Measurements from ENCODE around the gene SSB.

DNA sequence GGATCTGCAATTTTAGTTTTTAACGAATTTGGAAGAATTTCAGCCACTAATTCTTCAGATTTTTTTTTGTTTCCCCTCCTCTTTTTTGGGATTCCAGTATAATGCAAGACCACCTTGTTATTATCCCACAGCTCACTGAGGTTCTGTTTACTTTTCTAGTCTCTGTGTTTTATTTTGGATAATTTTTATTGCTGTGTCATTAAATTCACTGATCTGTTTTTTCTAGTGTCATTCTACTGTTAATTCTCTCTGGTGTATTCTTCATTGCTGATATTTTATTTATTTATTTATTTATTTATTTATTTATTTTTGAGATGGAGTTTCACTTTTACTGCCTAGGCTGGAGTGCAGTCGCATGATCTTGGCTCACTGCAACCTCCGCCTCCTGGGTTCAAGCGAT is 60.8 kb downstream of the SSB start:
- no peak for TF ChIP-seq GABPA (IDR thresholded peaks at IDR 0.05 in 1 of 2, conservative IDR thresholded peaks at IDR 0.05 in 1 of 2)
- TF ChIP-seq, protein P1, sequence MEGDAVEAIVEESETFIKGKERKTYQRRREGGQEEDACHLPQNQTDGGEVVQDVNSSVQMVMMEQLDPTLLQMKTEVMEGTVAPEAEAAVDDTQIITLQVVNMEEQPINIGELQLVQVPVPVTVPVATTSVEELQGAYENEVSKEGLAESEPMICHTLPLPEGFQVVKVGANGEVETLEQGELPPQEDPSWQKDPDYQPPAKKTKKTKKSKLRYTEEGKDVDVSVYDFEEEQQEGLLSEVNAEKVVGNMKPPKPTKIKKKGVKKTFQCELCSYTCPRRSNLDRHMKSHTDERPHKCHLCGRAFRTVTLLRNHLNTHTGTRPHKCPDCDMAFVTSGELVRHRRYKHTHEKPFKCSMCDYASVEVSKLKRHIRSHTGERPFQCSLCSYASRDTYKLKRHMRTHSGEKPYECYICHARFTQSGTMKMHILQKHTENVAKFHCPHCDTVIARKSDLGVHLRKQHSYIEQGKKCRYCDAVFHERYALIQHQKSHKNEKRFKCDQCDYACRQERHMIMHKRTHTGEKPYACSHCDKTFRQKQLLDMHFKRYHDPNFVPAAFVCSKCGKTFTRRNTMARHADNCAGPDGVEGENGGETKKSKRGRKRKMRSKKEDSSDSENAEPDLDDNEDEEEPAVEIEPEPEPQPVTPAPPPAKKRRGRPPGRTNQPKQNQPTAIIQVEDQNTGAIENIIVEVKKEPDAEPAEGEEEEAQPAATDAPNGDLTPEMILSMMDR (IDR thresholded peaks at IDR 0.05; ENCODE audit: low read depth, low read length, missing input control): no peak
- TF ChIP-seq, protein P2, sequence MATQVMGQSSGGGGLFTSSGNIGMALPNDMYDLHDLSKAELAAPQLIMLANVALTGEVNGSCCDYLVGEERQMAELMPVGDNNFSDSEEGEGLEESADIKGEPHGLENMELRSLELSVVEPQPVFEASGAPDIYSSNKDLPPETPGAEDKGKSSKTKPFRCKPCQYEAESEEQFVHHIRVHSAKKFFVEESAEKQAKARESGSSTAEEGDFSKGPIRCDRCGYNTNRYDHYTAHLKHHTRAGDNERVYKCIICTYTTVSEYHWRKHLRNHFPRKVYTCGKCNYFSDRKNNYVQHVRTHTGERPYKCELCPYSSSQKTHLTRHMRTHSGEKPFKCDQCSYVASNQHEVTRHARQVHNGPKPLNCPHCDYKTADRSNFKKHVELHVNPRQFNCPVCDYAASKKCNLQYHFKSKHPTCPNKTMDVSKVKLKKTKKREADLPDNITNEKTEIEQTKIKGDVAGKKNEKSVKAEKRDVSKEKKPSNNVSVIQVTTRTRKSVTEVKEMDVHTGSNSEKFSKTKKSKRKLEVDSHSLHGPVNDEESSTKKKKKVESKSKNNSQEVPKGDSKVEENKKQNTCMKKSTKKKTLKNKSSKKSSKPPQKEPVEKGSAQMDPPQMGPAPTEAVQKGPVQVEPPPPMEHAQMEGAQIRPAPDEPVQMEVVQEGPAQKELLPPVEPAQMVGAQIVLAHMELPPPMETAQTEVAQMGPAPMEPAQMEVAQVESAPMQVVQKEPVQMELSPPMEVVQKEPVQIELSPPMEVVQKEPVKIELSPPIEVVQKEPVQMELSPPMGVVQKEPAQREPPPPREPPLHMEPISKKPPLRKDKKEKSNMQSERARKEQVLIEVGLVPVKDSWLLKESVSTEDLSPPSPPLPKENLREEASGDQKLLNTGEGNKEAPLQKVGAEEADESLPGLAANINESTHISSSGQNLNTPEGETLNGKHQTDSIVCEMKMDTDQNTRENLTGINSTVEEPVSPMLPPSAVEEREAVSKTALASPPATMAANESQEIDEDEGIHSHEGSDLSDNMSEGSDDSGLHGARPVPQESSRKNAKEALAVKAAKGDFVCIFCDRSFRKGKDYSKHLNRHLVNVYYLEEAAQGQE (IDR thresholded peaks at IDR 0.05): no peak
- TF ChIP-seq FOXA1 (IDR thresholded peaks at IDR 0.05): no peak
- no peak for TF ChIP-seq RAD21 (IDR thresholded peaks at IDR 0.05)
- no peak for TF ChIP-seq RXRA (IDR thresholded peaks at IDR 0.05)
- no peak for TF ChIP-seq JUND (IDR thresholded peaks at IDR 0.05)
- no peak for TF ChIP-seq EGR1 (IDR thresholded peaks at IDR 0.05; ENCODE audit: low read depth in 2 of 2)
- TF ChIP-seq, protein P3, sequence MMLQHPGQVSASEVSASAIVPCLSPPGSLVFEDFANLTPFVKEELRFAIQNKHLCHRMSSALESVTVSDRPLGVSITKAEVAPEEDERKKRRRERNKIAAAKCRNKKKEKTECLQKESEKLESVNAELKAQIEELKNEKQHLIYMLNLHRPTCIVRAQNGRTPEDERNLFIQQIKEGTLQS (IDR thresholded peaks at IDR 0.05): no peak
- TF ChIP-seq, protein P4, sequence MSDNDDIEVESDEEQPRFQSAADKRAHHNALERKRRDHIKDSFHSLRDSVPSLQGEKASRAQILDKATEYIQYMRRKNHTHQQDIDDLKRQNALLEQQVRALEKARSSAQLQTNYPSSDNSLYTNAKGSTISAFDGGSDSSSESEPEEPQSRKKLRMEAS (IDR thresholded peaks at IDR 0.05): no peak

Data from liver (tissue), 3 donors.